GM23248 (cell line): ENCODE measurements around the gene CITED4.

Experiments
- EZH2 ChIP-seq: fragments of 200-600 bp; sonication (generic); IDR thresholded peaks from 2 replicates; pipeline ENCODE4 v1.6.1; 2018; ENCODE audit warnings: antibody characterized with exemption, mild to moderate bottlenecking; ENCODE audit not compliant: insufficient read depth, poor library complexity, severe bottlenecking
- EZH2phosphoT487 ChIP-seq: fragments of 200-600 bp; sonication (generic); IDR thresholded peaks from 2 replicates; pipeline ENCODE4 v1.6.1; 2018; ENCODE audit warnings: antibody characterized with exemption, moderate library complexity, mild to moderate bottlenecking, low read depth; ENCODE audit not compliant: insufficient read depth

DNA sequence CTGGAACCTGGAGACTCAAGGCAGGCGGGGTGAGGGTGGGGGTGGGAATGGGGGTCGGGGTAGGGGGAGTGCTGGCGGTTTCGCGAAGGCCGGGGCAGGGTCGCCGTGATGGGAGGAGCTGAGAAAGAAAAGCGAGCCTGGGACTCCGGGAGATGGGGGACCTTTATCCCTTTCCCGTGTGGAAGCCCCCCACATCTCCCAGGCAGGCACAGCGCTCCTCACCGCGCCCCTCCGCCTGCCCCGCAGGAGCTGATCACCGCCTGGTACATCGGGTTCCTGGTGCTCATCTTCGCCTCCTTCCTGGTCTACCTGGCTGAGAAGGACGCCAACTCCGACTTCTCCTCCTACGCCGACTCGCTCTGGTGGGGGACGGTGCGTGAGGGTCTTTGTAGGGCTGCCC lies 43.1 kb downstream of the CITED4 start:
- TF ChIP-seq EZH2phosphoT487, result no peak
- TF ChIP-seq EZH2, result no peak
